Head of caudate nucleus (tissue), 42 donors: ENCODE measurements around the gene ZNRF3.
"Not testable (repeated sequence)": the region's sequence is repeated elsewhere in the genome, so short reads cannot be mapped to it uniquely, and the experiment has no call there.

Source experiments
- DNase-seq, 42 donors: peaks; one replicate each; pipeline versions ENCODE4 v3.0.0 to v3.0.0-alpha.2; 2020 to 2021; ENCODE audit warnings: mixed read lengths in 7 of 42
- intact Hi-C: fragments of 100-400 bp; cut with DNase I; formaldehyde crosslinking; loops from one replicate; pipeline ENCODE4 v1.15.0; 2022

Gene ZNRF3

DNA sequence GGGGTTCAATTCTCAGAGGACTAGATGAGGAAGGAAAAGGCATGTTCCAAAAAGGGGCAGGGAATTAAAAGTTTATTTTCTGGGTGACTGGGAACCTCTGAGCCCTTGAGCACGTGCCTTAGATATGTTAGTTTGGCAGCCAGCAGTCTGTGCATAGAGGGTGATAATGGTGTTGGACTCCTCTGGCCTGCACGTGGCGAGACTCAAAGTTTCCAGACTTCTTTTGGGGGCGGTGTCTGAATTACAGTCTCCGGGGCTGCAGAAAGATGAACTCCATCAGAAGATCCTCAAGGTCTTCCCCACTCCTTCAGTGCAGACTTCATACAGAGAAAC lies 861 bp upstream of the ZNRF3 start:
- intact Hi-C loops = no loop called here
- DNase-seq = no peak

DNA sequence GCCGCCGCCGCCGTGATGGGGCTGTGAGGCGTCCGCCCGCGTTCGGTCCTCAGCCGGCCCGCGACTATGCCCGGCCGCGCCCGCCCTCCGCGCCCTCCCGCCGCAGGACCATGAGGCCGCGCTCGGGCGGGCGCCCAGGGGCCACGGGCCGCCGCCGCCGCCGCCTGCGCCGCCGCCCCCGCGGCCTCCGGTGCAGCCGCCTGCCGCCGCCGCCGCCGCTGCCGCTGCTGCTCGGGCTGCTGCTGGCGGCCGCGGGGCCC lies 215 bp downstream of the ZNRF3 start:
- intact Hi-C loops = no loop called here

DNA sequence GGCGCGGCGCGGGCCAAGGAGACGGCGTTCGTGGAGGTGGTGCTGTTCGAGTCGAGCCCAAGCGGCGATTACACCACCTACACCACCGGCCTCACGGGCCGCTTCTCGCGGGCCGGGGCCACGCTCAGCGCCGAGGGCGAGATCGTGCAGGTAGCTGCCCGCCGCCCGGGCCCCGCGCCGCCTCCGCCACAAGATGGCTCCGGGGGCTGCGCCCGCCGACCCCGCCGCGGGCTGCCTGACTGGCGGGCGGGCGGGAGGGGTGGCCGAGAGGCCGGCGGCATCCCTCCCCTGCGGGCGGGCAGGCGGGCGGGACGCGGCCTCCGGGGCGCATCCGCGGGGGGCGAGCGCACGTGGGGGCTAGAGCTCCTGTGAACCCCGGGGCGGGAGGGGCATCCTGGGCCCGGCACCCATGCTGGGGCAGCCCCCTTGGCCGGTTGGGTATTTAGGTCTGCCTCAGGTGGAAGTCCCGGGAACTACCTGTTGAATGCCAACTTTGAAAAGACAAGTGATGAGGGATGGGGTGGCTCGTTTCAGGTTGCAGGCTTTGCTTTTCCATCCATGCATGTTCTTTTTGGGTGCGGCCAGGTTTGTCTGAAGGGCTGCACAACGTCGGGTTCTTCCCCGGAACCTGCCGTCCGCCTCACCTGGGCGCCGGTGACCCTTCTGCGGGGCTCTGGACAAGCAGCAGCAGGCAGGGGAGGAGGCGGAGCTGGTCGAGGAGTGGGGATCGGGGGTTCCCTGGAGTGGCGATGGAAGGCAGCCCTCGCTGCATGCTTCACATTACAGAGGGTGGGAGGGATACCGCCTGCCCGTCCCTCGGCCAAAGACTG lies 760 bp downstream of the ZNRF3 start:
- intact Hi-C loops = no loop called here
- DNase-seq = peak in 15 of 42 donors; percentile 8 to 50 (median 24)

More for the DNA sequence above, 215 bp downstream of the ZNRF3 start:
- no peak for DNase-seq

DNA sequence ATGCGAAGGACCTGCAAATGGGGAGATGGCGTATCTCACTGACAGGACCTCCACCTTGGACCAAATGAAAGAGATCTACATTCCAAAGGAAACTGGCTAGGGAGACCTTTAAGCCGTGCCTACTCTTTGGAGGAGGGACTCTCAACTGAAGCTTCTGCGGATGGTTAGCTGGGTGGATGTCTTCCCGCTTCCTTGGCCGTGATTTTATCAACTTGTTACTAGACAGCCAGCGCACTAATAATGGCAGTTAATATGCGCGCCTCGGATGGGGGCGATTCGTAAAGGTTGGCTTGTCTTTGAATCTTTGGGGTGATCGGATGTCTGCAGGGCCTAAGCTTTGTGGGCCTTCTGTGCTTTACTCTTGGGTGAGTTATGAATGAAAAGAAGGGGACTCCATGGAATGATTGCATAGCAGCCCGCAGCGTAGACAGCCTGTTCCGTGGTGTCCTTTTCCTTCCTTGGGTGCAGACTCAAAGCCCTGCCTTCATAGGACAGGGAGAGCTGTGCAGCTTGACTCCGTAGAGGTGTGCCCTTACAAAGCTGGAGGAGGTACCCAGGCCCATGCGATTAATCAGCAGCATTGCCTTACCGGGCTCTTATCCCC lies 1.5 kb downstream of the ZNRF3 start:
- intact Hi-C loops = no loop called here
- DNase-seq = peak in 2 of 42 donors; percentile 17 to 22

DNA sequence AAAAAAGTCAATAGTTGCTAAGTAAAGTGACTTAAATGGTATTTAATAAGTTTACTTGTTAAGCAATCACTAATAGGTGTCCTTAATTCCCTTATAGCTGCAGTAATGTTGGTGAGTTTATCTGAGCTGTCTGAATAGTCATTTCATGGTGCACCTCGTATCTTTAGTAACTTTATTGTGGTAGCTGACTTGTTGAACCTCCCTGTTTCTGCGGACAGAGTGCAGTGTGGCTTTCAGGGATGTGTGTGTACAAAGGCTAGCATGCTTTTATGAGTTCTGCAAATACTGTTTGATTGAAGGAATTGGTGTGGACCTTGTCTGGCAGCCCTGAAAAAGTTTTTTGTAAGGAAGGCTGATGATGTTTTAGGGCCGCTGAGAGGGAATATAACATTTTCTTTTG lies 2.6 kb downstream of the ZNRF3 start:
- DNase-seq = no peak
- intact Hi-C loops = no loop called here

DNA sequence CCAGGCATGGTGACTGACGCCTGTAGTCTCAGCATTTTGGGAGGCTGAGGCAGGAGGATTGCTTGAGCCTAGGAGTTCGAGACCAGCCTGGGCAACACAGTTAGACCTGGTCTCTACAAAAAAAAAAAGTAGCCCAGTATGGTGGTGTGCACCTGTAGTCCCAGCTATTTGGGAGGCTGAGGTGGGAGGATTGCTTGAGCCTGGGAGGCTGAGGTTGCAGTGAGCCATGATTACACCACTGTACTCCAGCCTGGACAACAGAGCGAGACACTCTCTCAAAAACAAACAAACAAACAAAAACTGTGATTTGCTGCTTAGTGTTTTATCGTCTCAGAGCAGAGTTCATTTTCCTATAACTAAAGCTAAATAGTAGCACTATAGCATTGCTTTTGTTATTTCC lies 3.3 kb downstream of the ZNRF3 start:
- intact Hi-C loops, DNase-seq: not testable (repeated sequence)

DNA sequence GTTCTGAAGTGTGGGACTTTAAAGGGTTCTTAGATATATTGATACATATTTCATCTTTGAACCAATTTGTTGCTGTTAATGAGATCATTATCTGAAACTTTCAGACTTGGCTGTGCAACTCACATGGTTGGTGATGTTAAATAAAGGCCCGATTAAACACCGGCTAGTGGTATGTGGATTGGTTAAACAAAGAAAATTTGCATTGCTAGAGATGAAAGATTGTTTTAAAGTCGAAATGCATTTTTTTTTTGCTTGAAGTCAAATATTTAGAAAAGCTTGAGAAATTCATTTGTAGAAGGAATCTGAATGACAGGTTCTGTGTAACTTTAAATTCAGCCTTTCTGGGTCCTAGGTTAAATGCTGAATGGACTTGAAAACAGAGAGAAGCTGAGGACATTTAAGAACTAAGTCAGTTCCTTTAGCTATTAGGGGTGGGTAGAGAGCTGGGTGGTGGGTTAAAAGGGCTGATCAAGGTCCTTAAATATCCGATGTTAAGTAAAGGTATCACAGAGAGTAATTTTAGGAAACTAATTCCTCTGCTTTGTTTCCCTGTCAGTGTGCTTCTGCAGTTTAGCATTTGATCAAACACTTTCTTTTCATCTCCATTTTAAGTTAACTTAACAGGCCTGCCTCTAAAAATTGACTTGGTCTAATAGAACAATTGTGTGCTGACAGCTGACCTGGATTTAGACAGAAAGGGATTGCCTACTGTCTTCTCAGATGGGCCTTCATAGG lies 4.5 kb downstream of the ZNRF3 start:
- intact Hi-C loops = no loop called here
- no peak for DNase-seq

DNA sequence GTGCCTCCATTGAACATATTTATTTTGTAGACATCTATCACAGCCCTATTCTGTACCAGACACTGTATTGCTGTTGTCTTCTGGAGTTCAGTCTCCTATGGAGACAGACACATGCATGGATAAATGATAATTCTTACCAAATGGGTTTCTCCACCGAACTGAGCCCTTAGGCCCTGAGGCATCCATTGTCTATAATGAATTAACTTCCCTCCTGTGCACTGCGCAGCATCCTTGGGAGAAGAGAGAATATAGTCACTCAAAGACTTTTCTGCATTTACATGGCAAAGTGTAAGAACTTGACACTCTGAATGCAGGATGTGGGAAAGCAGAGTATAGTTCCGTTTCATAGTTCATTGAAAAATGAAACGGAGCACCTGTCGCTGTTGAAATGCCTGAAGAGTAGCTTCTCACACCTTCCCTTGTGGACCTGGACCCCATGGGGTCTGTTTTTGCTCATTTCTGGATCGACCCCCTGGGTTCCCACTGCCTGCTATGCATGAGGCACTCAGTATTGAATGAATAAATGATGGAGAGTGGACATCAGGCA lies 6.2 kb downstream of the ZNRF3 start:
- no peak for DNase-seq
- intact Hi-C loops = no loop called here

DNA sequence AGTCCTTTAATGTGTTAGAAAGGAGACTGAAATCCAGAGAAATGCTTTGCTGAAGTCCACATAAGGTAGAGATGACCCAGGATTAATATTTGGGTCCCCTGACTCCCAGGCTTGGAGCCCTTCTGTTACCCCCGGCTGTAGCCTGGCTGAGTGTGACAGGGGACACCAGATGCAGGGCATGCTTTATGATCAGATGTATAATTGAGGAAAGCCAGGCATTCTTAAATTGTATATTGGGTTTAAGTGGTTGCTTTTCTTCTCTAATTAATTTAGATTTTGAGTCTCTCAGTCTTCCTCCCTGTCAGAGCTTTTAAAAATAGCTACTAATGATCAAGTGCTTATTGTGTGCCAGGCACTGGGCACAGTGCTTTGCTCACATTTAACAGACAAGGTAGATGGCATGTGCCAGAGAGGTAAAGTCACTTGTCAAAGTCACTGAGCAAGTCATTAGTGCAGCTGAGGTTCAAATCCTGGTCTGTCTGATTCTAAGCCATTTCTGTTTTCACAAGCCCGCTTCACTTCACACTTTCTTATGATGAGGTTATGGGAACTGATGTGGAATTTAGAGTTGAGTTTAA lies 7.9 kb downstream of the ZNRF3 start:
- intact Hi-C loops = no loop called here
- DNase-seq = no peak

DNA sequence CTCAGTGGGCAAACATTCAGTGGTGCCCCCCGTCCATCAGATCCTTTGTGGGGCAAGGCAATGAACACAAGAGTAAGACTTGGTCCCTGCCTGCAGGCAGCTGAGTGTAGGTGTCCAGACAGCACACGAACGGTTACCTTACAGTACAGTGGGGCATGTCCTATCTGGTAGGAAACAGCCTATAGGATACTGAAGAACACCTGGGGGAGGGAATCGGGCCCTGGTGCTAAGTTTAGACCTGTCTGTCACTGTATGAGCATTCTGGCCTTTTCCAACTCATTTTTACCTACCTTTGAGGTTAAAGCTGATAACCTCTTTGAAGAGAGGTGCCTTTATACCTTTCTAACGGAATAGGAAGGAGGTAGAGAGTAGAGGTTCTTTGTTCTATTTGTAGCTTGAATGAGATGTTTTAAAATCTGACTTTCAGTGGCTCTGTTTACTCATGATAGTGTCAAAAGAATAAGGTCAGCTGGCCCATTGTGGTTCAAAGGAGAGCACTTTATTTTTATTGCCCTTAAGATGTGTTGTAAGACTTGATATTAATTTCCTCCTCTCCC lies 8.9 kb downstream of the ZNRF3 start:
- peak in 2 of 42 donors; percentile 39 to 55 for DNase-seq
- intact Hi-C loops = no loop called here

DNA sequence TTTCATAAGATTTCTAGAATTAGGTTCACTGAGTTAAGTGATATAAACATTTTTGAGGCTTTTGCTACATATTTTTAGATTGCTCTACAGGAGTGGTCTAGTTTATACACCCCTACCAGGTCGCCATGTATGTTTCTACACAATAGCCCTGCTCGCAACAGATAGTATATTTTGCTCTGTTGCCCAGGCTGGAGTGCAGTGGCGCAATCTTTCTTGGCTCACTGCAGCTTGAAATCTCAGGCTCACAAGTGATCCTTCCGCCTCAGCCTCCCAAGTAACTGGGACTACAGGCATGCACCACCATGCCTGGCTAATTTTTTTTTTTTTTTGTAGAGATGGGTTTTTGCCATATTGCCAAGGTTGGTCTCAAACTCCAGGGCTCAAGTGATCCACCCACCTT lies 10.4 kb downstream of the ZNRF3 start:
- intact Hi-C loops = no loop called here
- DNase-seq = no peak

DNA sequence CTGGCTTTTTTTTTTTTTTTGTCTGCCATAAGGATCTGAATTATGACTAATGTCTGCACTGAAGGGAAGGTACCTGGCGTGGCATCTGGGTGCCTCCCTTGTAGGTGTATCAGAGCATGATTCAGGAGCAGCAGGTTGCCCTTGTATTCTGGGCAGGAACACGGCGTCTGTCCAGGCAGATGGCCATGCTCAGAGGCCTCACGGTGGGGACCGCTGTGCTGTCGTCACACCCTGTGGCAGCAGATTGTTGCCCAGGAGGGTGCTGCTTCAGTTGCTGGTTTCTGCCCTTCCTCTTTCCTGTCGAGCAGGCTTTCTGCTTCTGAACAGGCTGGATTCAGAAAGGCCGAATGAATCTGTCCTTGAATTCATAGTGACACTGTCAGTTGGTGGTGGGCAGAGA lies 11.0 kb downstream of the ZNRF3 start:
- peak in 35 of 42 donors; percentile 16 to 81 (median 49) for DNase-seq
- intact Hi-C loops = no loop called here

DNA sequence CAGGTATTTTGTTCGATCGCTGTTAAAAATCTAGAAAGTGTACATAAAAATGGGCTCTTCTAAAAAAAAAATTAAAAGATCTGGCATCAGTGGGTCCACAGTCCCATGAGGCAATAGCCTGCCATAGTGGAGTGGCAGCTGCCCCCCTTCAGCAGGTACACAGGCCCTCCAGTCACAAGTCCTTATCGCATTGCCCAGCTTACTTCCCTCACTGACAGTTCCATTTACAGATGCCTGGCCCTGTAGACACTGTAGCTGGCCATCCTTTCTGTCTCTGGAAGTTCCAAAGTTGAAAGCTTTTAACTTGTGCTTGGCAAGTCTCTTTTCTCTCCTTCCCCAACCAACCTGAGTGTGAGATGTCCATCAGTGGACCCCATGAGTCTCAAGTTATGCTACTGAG lies 11.4 kb downstream of the ZNRF3 start:
- intact Hi-C loops = no loop called here

DNA sequence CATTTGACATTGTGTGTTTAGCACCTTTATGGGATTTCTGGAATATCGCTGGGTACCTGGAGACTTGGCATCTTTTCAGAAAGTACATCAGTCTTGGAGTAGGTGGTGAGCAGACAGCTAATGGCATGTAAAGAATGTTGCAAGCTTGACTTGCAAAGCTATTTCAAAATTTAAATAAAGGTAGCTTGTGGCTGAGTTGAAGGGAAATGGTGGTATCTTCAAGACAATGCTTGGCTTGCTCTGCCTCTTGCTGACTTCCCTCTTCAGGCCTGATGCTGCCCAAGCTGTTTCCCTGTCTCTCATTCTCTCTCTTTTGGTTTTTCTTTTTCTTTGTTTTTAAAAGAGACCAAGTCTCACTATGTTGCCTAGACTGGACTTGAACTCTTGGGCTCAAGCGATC lies 13.2 kb downstream of the ZNRF3 start:
- intact Hi-C loops = no loop called here
- peak in 4 of 42 donors; percentile 34 to 69 (median 48) for DNase-seq

More for the DNA sequence above, 11.4 kb downstream of the ZNRF3 start:
- DNase-seq = no peak

DNA sequence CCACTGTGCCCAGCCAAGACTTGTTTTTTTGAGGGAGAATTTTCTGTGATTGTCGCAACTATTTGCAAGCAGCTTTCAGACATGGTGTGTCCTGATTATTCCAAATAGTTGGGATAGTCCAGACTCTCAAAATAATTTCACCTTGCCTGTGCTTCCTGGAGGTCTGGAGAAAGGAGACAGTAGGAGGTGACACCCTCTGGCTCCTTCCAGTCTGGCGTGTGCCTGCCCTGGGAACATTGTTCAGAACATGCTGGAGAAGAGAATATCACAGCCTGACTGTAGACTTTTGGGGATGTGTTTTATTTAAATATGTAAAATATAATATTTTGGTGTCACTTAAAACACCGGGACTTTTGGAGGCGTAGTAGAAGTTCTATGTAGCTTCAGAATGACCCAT lies 14.9 kb downstream of the ZNRF3 start:
- no peak for DNase-seq
- intact Hi-C loops = no loop called here

DNA sequence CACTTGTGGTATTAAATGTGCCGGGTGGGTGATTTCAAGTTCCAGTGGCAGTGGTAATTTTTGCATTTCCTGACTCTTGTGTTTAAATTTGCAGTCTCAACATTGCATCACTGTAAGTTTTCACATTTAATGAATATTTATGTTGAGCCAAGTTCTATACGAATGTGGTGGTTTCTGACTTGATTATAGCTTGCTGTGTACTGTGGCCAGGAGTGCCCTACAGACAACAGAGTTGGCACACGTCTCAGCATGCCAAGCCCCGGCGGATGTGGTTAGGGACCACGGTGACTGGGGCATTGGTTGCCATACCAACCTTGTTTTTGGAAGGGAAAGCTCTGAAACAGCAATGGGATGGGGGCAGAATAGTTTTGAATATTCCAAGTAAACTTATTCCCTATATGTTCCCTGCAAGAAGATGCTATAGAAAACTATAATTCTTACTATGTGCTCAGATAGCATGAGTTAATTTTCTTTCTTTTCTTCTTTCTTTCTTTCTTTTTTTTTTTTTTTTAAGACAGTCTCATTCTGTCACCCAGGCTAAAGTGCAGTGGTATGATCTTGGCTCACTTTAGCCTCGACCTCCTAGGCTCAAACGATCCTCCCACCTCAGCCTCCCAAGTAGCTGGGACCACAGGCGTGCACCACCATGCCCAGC lies 16.0 kb downstream of the ZNRF3 start:
- peak in 1 of 42 donors; percentile 34 for DNase-seq
- intact Hi-C loops = no loop called here

DNA sequence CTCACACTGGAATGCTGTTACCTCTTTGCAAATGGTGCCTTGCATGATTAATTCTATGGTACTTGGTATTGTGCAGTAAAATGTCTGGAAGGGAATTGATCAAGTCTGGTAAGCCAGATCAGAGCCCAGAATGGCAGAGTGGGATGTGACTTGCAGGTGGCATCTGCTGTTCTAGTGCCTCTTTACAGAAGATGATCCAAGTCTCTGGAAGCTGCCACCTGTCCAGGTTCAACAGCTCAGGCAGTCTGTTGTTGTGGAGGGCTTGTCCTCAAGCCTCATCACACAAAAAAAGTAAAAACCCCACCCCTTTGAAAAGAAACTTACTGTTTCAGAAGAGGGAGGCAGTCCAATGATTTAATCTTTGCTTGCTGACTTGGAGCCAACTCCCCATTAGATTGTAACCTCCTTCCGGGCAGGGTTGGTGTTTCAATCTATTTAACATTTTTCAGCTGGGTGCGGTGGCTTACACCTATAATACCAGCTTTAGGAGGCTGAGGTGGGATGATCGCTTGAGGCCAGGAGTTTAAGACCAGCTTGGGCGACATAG lies 17.1 kb downstream of the ZNRF3 start:
- intact Hi-C loops = no loop called here
- DNase-seq = no peak

DNA sequence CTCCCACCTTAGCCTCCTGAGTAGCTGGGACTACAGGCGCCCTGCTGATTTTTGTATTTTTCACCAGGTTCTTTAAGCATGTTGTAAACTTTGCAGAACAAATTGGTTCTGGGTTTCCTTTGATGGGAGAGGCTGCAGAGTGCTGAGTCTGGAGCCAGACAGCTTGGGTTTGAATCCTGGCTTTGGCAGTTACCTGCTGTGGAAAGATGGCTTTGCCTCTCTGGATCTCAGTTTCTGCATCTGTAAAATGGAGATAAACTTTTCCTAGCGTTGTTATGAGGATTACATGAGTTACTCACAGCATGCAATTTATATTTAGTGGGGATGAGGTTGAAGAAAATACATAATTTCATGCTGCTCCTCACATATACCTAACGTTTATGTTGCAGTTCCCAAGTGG lies 19.1 kb downstream of the ZNRF3 start:
- DNase-seq = no peak
- intact Hi-C loops = no loop called here

DNA sequence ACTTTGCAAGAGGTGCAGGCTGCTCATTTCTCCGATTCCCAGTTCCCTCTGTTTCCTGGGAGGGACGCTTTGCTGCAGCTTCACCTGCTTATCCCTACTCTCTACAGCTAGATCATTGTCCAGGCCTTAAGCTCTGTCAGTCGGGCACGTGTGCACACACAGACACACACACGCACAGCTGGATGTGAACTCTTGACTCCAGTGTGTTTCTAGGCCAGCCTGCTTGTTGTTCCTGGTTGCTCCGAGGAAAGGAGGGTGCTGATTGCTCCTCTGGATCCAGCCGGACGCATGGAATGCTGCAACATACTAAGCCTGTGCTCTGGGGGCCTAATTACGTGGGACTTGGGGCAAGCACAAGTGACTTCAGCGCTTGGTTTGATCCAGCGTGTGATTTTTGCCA lies 19.7 kb downstream of the ZNRF3 start:
- intact Hi-C loops = no loop called here
- peak in 1 of 42 donors; percentile 10 for DNase-seq
